ENCODE measurements around the gene LZTS3. TPM values are rescaled to one million over a fixed set of nuclear protein-coding genes. Genes with fewer than 3 reads are reported as not detected.
"Not testable (repeated sequence)": the region's sequence is repeated elsewhere in the genome, so short reads cannot be mapped to it uniquely, and the experiment has no call there.

Gene LZTS3
- total and polyA plus RNA-seq, 2 of the 13 experiments (the other 11 are each of a cell fraction or from before 2014, with no cell fraction given) = 10.1 to 31.3 TPM

GRCh38 chr20:3125776-3126526 is 47.4 kb downstream of the LZTS3 start (continued):
- 0 out of 2 replicates have a peak, but pooled peaks have one; percentile 48 for TF ChIP-seq PAXIP1 (CRISPR knock-in tag; conservative IDR thresholded peaks at IDR 0.05)
- TF ChIP-seq IRF2 (CRISPR knock-in tag; IDR thresholded peaks at IDR 0.05) = 0 out of 2 replicates have a peak, but pooled peaks have one; percentile 12
- peak; percentile 81 for TF ChIP-seq SP5 (CRISPR knock-in tag; IDR thresholded peaks at IDR 0.05; ENCODE audit: borderline replicate concordance, low read depth)
- peak; percentile 68; the same call in 1 of the 2 replicates for TF ChIP-seq KAT7 (CRISPR knock-in tag; IDR thresholded peaks at IDR 0.05; ENCODE audit: borderline replicate concordance)
- TF ChIP-seq TFE3 (CRISPR knock-in tag; IDR thresholded peaks at IDR 0.05) = peak; percentile 87
- peak; percentile 46; the same call in 1 of the 2 replicates for TF ChIP-seq ATF7-NPFF (CRISPR knock-in tag; IDR thresholded peaks at IDR 0.05; ENCODE audit: low read depth)
- not testable (repeated sequence) for TF ChIP-seq SOX13, SOX6 (IDR thresholded peaks at IDR 0.05)
- TF ChIP-seq SOX13 (CRISPR knock-in tag; conservative IDR thresholded peaks at IDR 0.05 in 1 of 2, IDR thresholded peaks at IDR 0.05 in 1 of 2) = peak in 1 of 2 experiments; percentile 72; a peak in 2 of 4 replicates
- peak; percentile 62; the same call in 1 of the 2 replicates for TF ChIP-seq ZBTB38 (CRISPR knock-in tag; IDR thresholded peaks at IDR 0.05)
- TF ChIP-seq RARA (CRISPR knock-in tag; IDR thresholded peaks at IDR 0.05) = peak; percentile 34; the same call in 1 of the 2 replicates
- peak; percentile 64 for TF ChIP-seq SOX6 (CRISPR knock-in tag; IDR thresholded peaks at IDR 0.05)
- TF ChIP-seq SAP130 (CRISPR knock-in tag; IDR thresholded peaks at IDR 0.05; ENCODE audit: low read depth) = peak; percentile 72
- TF ChIP-seq RXRB (CRISPR knock-in tag; IDR thresholded peaks at IDR 0.05; ENCODE audit: borderline replicate concordance) = peak; percentile 32; the same call in 1 of the 2 replicates
- TF ChIP-seq ZMYM2 (CRISPR knock-in tag; IDR thresholded peaks at IDR 0.05) = 0 out of 2 replicates have a peak, but pooled peaks have one; percentile 33
- TF ChIP-seq PPARG (CRISPR knock-in tag; conservative IDR thresholded peaks at IDR 0.05) = peak; percentile 20; the same call in 1 of the 2 replicates
- 0 out of 2 replicates have a peak, but pooled peaks have one; percentile 43 for TF ChIP-seq MIXL1 (CRISPR knock-in tag; IDR thresholded peaks at IDR 0.05)
- TF ChIP-seq ZNF280B (CRISPR knock-in tag; IDR thresholded peaks at IDR 0.05; ENCODE audit: borderline replicate concordance) = 0 out of 2 replicates have a peak, but pooled peaks have one; percentile 28
- peak; percentile 26; the same call in 1 of the 2 replicates for TF ChIP-seq FOXP4 (CRISPR knock-in tag; IDR thresholded peaks at IDR 0.05)
- peak; percentile 30; the same call in 1 of the 2 replicates for TF ChIP-seq HOXA3 (CRISPR knock-in tag; IDR thresholded peaks at IDR 0.05)
- 0 out of 2 replicates have a peak, but pooled peaks have one; percentile 22 for TF ChIP-seq NCOA2 (CRISPR knock-in tag; IDR thresholded peaks at IDR 0.05)
